HepG2 (cell line): ENCODE data around the gene HSPA1B. TPM values are rescaled to one million over a fixed set of nuclear protein-coding genes. Genes with fewer than 3 reads are reported as not detected.

Source experiments
- ATAC-seq: fragments of 200-7000 bp; cut with Tn5 transposase; 3 replicates; pipeline ENCODE4 v1.9.1; 2020; ENCODE audit warnings: mild to moderate bottlenecking, moderate library complexity
- BruUV-seq: library from RNA; stranded (reverse); fragments of 400-500 nt; replicated peaks from 2 replicates; lab custom pipeline; 2021; lab: Mats Ljungman, UMichigan
- CTCF ChIA-PET: fragments of 300-600 bp; formaldehyde crosslinking; extraction: SDS; loops from one replicate; lab custom pipeline; 2021; ENCODE audit warnings: low total read pairs, inconsistent platforms, low intra/inter-chr PET ratio; lab: Yijun Ruan, JAX
- POLR2A ChIA-PET: fragments of 350-600 bp; sonication (Branson Sonifier 250); formaldehyde crosslinking; loops from one replicate; lab custom pipeline; 2020; ENCODE audit warnings: antibody characterized with exemption, inconsistent platforms; lab: Yijun Ruan, JAX
- DNase-seq: peaks from one replicate; pipeline ENCODE4 v3.0.0-alpha.2; 2015; ENCODE audit warnings: low spot score
- FAIRE-seq: peaks from 3 replicates; lab custom pipeline; 2011; peaks lifted over from hg19 to GRCh38; lab: Jason Lieb, UNC
- H2AFZ ChIP-seq: one replicate; pipeline ENCODE4 v1.6.1; 2011; ENCODE audit warnings: low read length, inconsistent platforms
- H3K27ac ChIP-seq: fragments of 300-600 bp; 3 replicates; pipeline ENCODE4 v1.8.0; 2011; ENCODE audit warnings: mixed run types, mild to moderate bottlenecking, mixed read lengths, low read length, inconsistent platforms; ENCODE audit not compliant: insufficient read depth; ENCODE audit errors: extremely low read length
- H3K27me3 ChIP-seq, 2 experiments: fragments of 200-600 bp in 1 of 2; 2 replicates in 1 of 2; 3 replicates in 1 of 2; pipeline versions ENCODE4 v1.6.0 to v1.8.0; 2011; ENCODE audit warnings: low read length in 2 of 2, mild to moderate bottlenecking in 2 of 2, moderate library complexity in 2 of 2, inconsistent platforms in 1 of 2; ENCODE audit not compliant: insufficient read depth in 2 of 2, control insufficient read depth in 1 of 2
- H3K36me3 ChIP-seq, 2 experiments: fragments of 200-600 bp in 1 of 2; replicated peaks in 1 of 2; 2 replicates in 1 of 2; 3 replicates in 1 of 2; pipeline versions ENCODE4 v1.5.1 to v1.8.0; 2011; ENCODE audit warnings: low read length in 2 of 2, inconsistent platforms in 1 of 2; ENCODE audit not compliant: insufficient read depth in 2 of 2, control insufficient read depth in 1 of 2
- H3K4me1 ChIP-seq: 2 replicates; pipeline ENCODE4 v1.5.1; 2012; ENCODE audit warnings: low read length, inconsistent platforms; ENCODE audit not compliant: insufficient read depth
- H3K4me2 ChIP-seq: 2 replicates; pipeline ENCODE4 v1.6.0; 2011; ENCODE audit warnings: low read depth, low read length, inconsistent platforms
- H3K4me3 ChIP-seq, 3 experiments: fragments of 200-600 bp in 1 of 3; sonication (generic), shearing (Covaris generic) in 1 of 3; replicated peaks in 1 of 3; 2 replicates each; pipeline ENCODE4 v1.5.1; 2011 to 2016; ENCODE audit warnings: low read length in 3 of 3, inconsistent platforms in 2 of 3, low read depth in 2 of 3, mild to moderate bottlenecking in 2 of 3, control low read depth in 1 of 3, mixed read lengths in 1 of 3; ENCODE audit not compliant: insufficient read depth in 1 of 3
- H3K79me2 ChIP-seq: one replicate; pipeline ENCODE4 v1.6.1; 2011; ENCODE audit warnings: low read length, inconsistent platforms; ENCODE audit not compliant: insufficient read depth
- H3K9ac ChIP-seq: 2 replicates; pipeline ENCODE4 v1.6.0; 2011; ENCODE audit warnings: mild to moderate bottlenecking, low read depth, low read length, inconsistent platforms; ENCODE audit not compliant: insufficient read depth
- H3K9me3 ChIP-seq: 2 replicates; pipeline ENCODE4 v1.5.1; 2012; ENCODE audit warnings: mild to moderate bottlenecking, low read length
- H4K20me1 ChIP-seq: 2 replicates; pipeline ENCODE4 v1.6.0; 2011; ENCODE audit warnings: inconsistent platforms, mild to moderate bottlenecking, low read length, moderate library complexity; ENCODE audit not compliant: insufficient read depth
- ELF3 ChIP-seq: IDR thresholded peaks from 2 replicates; pipeline ENCODE4 v1.6.1; 2016; ENCODE audit warnings: missing genetic modification reagents, missing compliant biosample characterization
- GABPB1 ChIP-seq: IDR thresholded peaks from 2 replicates; pipeline ENCODE4 v1.6.1; 2016; ENCODE audit warnings: mild to moderate bottlenecking, missing genetic modification reagents, moderate library complexity, missing compliant biosample characterization
- KLF11 ChIP-seq: IDR thresholded peaks from 2 replicates; pipeline ENCODE4 v1.6.1; 2016; ENCODE audit warnings: missing compliant biosample characterization
- PATZ1 ChIP-seq: sonication (generic); formaldehyde crosslinking; IDR thresholded peaks from 2 replicates; pipeline ENCODE4 v1.4.0; 2020; ENCODE audit warnings: missing genetic modification reagents
- TEF ChIP-seq: sonication (generic); formaldehyde crosslinking; IDR thresholded peaks from 2 replicates; pipeline ENCODE4 v1.5.0; 2020; ENCODE audit warnings: missing genetic modification reagents
- ZNF326 ChIP-seq: sonication (generic); formaldehyde crosslinking; IDR thresholded peaks from 2 replicates; pipeline ENCODE4 v1.4.0; 2020; ENCODE audit warnings: missing genetic modification reagents, borderline replicate concordance
- ZNF335 ChIP-seq: sonication (generic); formaldehyde crosslinking; IDR thresholded peaks from 2 replicates; pipeline ENCODE4 v1.4.0; 2020; ENCODE audit warnings: missing genetic modification reagents
- WGBS: methylation state at CpG from one replicate; pipeline ENCODE4 v1.1.6; 2017; ENCODE audit warnings: low lambda C conversion rate; 5-methylcytosine and 5-hydroxymethylcytosine counted together
- in situ Hi-C: cut with HindIII; loops from 2 replicates; pipeline ENCODE4 v1.10.0; 2017; ENCODE audit warnings: low pct_unique_long_range_greater_than_20kb; ENCODE audit not compliant: extremely low pct_ligation_motif_present
- intact Hi-C: fragments of 100-400 bp; cut with micrococcal nuclease; formaldehyde crosslinking; loops from one replicate; pipeline ENCODE4 v1.10.0; 2022; ENCODE audit not compliant: unreplicated experiment
- polyA plus RNA-seq, 8 experiments: library from polyadenylated mRNA; depleted of rRNA in 3 of 8; stranded (reverse) in 7 of 8; unstranded in 1 of 8; fragments of >200 nt; fragmentation: Illumina TruSeq in 4 of 8; extraction: Trizol in 4 of 8; gene quantifications; 2 replicates each; pipeline versions ENCODE4 v1.2.1 to v1.2.3, GENCODE V29; 2011 to 2016; ENCODE audit warnings: low read depth in 4 of 8, missing spikeins in 1 of 8, mixed read lengths in 1 of 8; ENCODE audit not compliant: insufficient read depth in 1 of 8
- total RNA-seq, 5 experiments: library from RNA; depleted of rRNA; stranded (reverse); fragments of >200 nt; fragmentation: Illumina TruSeq; extraction: Trizol; gene quantifications; 2 replicates each; pipeline ENCODE4 v1.2.3, GENCODE V29; 2016; ENCODE audit warnings: low read depth in 1 of 5
- TF ChIP-seq, protein P1 (sequence below): conservative IDR thresholded peaks from 2 replicates; pipeline ENCODE4 v1.6.1; 2018; ENCODE audit warnings: missing genetic modification reagents

The HSPA1B gene
- total and polyA plus RNA-seq, 2 of the 13 experiments (the other 11 are each of a cell fraction or from before 2014, with no cell fraction given) = 26.0 to 186 TPM

GRCh38 chr6:31791324-31792089, 36.0 kb upstream of the HSPA1B start (continued):
- TF ChIP-seq TEF (no peak), GABPB1 (CRISPR knock-in tag) (0 out of 2 replicates have a peak, but pooled peaks have one; percentile 32), ZNF326 (CRISPR knock-in tag) (no peak), PATZ1 (CRISPR knock-in tag) (peak; percentile 41; the same call in 1 of the 2 replicates), ZNF335 (CRISPR knock-in tag) (peak; percentile 93), ELF3 (peak; percentile 37; the same call in 1 of the 2 replicates), KLF11 (CRISPR knock-in tag) (no peak)
- TF ChIP-seq, protein P1, sequence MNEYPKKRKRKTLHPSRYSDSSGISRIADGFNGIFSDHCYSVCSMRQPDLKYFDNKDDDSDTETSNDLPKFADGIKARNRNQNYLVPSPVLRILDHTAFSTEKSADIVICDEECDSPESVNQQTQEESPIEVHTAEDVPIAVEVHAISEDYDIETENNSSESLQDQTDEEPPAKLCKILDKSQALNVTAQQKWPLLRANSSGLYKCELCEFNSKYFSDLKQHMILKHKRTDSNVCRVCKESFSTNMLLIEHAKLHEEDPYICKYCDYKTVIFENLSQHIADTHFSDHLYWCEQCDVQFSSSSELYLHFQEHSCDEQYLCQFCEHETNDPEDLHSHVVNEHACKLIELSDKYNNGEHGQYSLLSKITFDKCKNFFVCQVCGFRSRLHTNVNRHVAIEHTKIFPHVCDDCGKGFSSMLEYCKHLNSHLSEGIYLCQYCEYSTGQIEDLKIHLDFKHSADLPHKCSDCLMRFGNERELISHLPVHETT = no peak

DNA sequence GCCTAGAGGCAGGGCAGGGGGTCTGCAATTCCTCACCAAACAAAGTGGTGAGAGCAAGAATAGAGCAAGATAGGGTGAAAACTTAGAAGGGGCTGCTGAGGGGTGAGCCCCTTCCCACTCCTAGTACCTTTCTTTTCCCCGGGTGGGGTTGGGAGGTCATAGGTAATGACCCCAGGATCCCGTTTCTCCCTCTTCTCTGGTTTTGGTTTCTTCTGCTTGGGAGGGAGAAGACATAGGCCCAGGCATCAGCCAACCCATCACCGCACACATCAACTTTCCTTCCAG, 35.5 kb upstream of the HSPA1B start:
- TF ChIP-seq KLF11 (CRISPR knock-in tag) = no peak
- no peak overlapping the region for H3K9ac ChIP-seq
- WGBS = 96% methylated on average over 3 of the region's 3 CpGs
- H3K9me3 ChIP-seq = no peaks in the 10 kb centered on the region
- peaks cover 22% of the 10 kb centered on the region for H3K79me2 ChIP-seq
- no peak overlapping the region for H3K4me2 ChIP-seq
- ChIA-PET CTCF (interaction anchor here (2.3 to 2.6 kb wide), 2 partner anchors 19 to 38 kb away, joined by 9 to 10 read pairs; no protein-coding TSS in a partner anchor), POLR2A (interaction anchor here (0.8 to 3.6 kb wide), 12 partner anchors 13 to 132 kb away, joined by 3 to 40 read pairs (median 8); partner anchors contain the start of genes C6orf47, CLIC1, EHMT2 and HSPA1A)
- no peaks in the 10 kb centered on the region for H4K20me1 ChIP-seq
- in situ Hi-C loops (no loop called here), intact Hi-C loops (no loop called here)
- DNase-seq (no peak), ATAC-seq (no peak), FAIRE-seq (no peak)
- H3K27ac ChIP-seq = no peak overlapping the region
- peaks cover 9 to 31% of the 10 kb centered on the region in 2 experiments for H3K36me3 ChIP-seq
- no peaks in the 10 kb centered on the region; a peak in 1 of 5 replicates for H3K27me3 ChIP-seq
- H2AFZ ChIP-seq = no peak overlapping the region
- H3K4me3 ChIP-seq = no peak overlapping the region
- no TSS peak for BruUV-seq
- H3K4me1 ChIP-seq = peaks cover 25% of the 10 kb centered on the region
